Prostate gland (tissue), 2 donors: ENCODE data around the gene SSBP3.
"Not testable (repeated sequence)": the region's sequence is repeated elsewhere in the genome, so short reads cannot be mapped to it uniquely, and the experiment has no call there.

Experiments used
- CTCF ChIP-seq, 4 experiments: fragments of 200-600 bp in 2 of 4; fragments of 450-650 bp in 2 of 4; sonication (generic) in 2 of 4; IDR thresholded peaks; 1 replicate in 3 of 4; 2 replicates in 1 of 4; pipeline ENCODE4 v1.5.1; 2016 to 2019; ENCODE audit warnings: antibody characterized with exemption in 4 of 4, mild to moderate bottlenecking in 2 of 4, moderate library complexity in 2 of 4
- POLR2AphosphoS5 ChIP-seq: sonication (generic); formaldehyde crosslinking; IDR thresholded peaks from one replicate; pipeline ENCODE4 v1.6.1; 2017; ENCODE audit warnings: antibody characterized with exemption

GRCh38 chr1:54447081-54447480 is 40.9 kb upstream of the SSBP3 start:
- TF ChIP-seq POLR2AphosphoS5; CTCF (IDR thresholded peaks at IDR 0.05): not testable (repeated sequence)
